GM12892 (cell line): ENCODE data around the gene SIGLEC14.

Experiments used
- POLR2A ChIP-seq: IDR thresholded peaks from 2 replicates; pipeline ENCODE4 v1.6.1; 2011; ENCODE audit warnings: low read depth, low read length, control low read depth
- POLR2AphosphoS5 ChIP-seq: IDR thresholded peaks from 2 replicates; pipeline ENCODE4 v1.6.1; 2011; ENCODE audit warnings: low read depth, low read length, control low read depth

DNA sequence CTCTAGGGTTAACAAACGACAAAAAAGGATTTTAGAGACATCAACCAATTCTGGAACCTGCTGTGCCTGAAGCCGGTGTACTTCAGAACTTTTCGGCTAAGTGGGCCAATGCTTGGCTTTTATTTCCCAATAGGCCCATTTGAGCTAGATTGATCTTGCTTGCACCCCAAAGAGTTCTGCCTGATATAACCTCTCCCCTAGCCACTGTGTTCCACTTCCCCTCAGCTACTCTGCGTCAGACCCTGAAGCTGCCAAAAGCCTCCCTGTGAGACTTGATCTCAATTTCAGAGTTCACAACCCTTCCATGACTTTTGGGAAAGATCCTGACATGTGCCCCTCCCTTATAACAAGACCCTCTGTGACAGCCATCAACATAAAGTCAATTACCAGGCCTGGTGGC, 5.6 kb upstream of the SIGLEC14 start:
- TF ChIP-seq POLR2A: no peak
- no peak for TF ChIP-seq POLR2AphosphoS5
